ENCODE measurements around the gene OSBPL2.

Gene OSBPL2

GRCh38 chr20:62289131-62289530 lies 50.8 kb downstream of the OSBPL2 start:
- DNase-seq (ENCODE audit: insufficient read length, low spot score) (no peak), FAIRE-seq (no peak)
- no peak for TF ChIP-seq POLR2A (IDR thresholded peaks at IDR 0.05; ENCODE audit: low read depth, low read length)

- TF ChIP-seq POLR2A (IDR thresholded peaks at IDR 0.05; ENCODE audit: low read depth, low read length), result no peak
- FAIRE-seq (no peak), DNase-seq (ENCODE audit: insufficient read length, low spot score) (no peak)
These were observed 51.6 kb downstream of the OSBPL2 start for GRCh38 chr20:62289898-62290297.

- no peak for DNase-seq (ENCODE audit: insufficient read length, low spot score)
- no peak for TF ChIP-seq POLR2A (IDR thresholded peaks at IDR 0.05; ENCODE audit: low read depth, low read length)
- no peak for FAIRE-seq
These were observed 53.1 kb downstream of the OSBPL2 start for GRCh38 chr20:62291251-62292066.

DNA sequence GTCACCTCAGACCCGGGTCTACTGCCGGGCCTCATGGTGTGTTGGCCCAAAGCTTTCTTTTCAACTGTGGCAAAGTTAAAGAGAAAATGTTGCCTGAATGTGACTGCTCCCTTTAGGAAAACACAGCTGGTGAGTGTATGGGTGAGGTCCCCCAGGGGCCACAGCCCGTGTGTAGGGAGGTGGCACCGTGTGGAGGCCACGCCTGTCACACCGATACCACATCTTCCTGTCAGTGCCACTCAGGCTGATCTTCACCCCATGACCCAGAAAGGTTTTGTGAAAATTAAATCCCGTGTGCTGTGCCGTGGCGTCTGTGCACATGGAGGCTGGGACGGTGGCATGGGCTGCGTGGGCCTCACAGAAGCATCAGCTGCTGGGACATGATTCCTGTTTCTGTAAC lies 53.8 kb downstream of the OSBPL2 start:
- FAIRE-seq, result no peak
- TF ChIP-seq POLR2A (IDR thresholded peaks at IDR 0.05; ENCODE audit: low read depth, low read length), result no peak
- DNase-seq (ENCODE audit: insufficient read length, low spot score), result no peak

DNA sequence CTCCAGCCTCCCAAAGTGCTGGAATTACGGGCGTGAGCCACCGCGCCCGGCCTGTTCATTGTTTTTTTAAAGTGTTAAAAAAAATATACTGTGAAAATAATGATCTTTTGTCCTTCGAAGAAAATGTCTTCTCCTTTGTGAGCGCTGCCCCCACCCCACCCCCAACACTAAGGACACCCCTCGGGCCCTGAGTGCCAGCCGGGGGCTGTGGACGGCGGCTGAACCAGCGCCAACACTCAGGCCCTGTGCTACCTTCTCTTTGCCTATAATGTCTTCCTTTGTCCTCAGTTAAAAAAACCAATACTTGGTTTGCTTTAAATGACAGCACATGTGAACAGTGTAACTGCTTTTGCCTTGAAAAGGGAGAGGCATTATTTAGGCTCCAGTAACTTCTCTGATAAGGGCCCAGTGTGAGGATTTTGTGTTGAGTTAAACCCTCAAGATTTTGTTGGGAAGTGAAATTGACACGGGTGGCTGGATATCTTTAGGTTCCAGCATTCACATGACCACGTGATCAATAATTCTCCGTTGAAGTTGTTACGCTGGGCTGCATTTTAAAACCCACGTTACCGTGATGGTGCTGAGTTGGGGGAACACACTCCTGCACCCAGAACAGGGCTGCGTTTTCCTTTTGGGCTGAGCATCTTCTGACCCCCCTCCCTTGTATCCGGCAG lies 54.9 kb downstream of the OSBPL2 start:
- no peak for TF ChIP-seq POLR2A (IDR thresholded peaks at IDR 0.05; ENCODE audit: low read depth, low read length)
- no peak for FAIRE-seq

DNA sequence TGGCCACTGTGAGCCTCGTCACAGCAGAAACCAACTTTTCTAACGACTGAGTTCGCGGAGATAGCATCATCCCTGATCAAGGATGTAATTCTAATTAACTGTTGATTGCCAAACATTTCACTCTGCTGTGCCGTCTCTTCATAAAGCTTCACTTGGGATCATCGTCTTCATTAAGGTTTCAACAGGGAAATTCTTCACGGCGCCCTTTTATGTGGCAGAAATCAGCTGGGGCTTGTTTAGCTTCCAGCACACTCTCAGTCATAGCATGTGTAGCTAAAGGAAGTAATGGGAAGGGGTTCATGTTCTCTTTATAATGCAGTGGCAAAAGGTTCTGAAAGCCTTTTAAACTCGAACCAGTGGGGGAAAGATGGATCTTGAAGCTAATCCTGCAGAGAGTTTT lies 55.6 kb downstream of the OSBPL2 start:
- no peak for TF ChIP-seq POLR2A (IDR thresholded peaks at IDR 0.05; ENCODE audit: low read depth, low read length)
- no peak for FAIRE-seq

More for the DNA sequence above, 54.9 kb downstream of the OSBPL2 start:
- no peak for DNase-seq (ENCODE audit: insufficient read length, low spot score)

GRCh38 chr20:62294516-62294915 lies 56.2 kb downstream of the OSBPL2 start:
- DNase-seq (ENCODE audit: insufficient read length, low spot score) (no peak), FAIRE-seq (no peak)
- TF ChIP-seq POLR2A (IDR thresholded peaks at IDR 0.05; ENCODE audit: low read depth, low read length), result no peak

More for the DNA sequence above, 55.6 kb downstream of the OSBPL2 start:
- DNase-seq (ENCODE audit: insufficient read length, low spot score), result no peak

DNA sequence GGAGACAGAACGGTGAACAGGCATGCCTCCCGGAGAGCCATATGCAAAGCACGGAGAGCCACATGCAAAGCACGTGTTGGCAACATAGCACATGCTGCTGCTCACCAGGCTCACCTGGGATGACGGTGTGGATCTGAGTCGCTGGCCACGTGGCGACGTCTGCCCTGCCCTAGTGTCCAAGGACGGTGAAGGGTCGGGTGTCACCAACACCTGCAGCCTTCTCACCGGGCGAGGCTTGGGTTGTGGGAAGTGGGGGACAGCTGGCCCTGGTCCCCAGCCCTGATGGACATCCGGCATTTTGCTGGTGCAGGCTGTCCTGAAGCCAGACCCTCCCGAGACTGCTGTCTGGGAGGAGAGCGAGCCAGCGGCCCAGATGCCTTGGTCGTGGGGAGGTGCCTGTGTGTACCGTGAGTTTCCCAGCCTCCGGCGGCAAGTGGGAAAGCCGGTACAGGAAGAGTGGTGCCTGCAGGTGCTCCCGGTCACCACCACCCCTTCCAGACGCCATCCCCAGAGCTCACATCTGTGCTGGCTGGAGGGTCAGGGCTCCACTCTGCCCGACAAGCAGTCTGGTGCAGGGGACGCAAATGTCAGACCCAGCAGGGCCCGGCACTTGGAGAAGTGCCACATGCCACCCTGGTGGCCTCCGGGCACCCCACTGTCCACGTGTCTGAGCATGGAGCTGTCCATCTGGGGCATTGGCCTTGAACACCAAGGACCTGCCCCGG lies 58.6 kb downstream of the OSBPL2 start:
- no peak for DNase-seq (ENCODE audit: insufficient read length, low spot score)
- no peak for TF ChIP-seq POLR2A (IDR thresholded peaks at IDR 0.05; ENCODE audit: low read depth, low read length)
- FAIRE-seq, result no peak

- no peak for FAIRE-seq
- TF ChIP-seq POLR2A (IDR thresholded peaks at IDR 0.05; ENCODE audit: low read depth, low read length), result no peak
- DNase-seq (ENCODE audit: insufficient read length, low spot score), result no peak
These were observed 59.3 kb downstream of the OSBPL2 start for GRCh38 chr20:62297449-62298227.

DNA sequence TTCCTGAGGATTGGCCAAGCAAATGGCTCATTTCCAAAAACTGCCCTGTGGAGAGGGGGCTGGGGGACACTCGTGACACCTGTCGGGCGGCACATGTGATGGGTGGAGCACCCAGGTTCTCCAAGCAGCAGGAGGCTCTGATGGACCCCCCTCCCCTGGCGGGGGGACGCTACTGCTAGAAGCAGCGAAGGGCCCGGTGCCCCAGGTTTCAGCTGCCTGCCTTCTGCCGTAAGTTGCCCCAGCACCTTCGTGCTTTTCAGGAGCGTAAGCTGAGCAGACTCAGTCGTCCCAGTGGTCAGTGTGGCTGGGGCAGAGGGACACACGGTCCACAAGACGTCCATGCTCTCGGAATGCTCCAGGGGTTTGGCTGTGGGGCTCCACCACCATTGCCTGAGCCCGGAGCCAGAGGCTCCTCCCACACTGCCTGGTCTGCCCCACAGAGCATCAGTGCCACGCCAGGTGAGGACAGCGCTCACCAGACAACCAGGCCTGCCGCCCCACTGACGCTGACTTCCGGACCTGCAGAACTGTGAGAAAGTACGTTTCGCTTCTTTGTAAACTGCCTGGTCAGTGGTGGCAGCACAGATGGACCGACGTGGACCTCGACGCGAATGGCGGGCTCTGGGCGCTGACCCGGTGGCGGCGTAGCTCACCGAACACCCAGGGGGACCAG lies 60.4 kb downstream of the OSBPL2 start:
- no peak for TF ChIP-seq POLR2A (IDR thresholded peaks at IDR 0.05; ENCODE audit: low read depth, low read length)
- DNase-seq (ENCODE audit: insufficient read length, low spot score) (no peak), FAIRE-seq (no peak)

DNA sequence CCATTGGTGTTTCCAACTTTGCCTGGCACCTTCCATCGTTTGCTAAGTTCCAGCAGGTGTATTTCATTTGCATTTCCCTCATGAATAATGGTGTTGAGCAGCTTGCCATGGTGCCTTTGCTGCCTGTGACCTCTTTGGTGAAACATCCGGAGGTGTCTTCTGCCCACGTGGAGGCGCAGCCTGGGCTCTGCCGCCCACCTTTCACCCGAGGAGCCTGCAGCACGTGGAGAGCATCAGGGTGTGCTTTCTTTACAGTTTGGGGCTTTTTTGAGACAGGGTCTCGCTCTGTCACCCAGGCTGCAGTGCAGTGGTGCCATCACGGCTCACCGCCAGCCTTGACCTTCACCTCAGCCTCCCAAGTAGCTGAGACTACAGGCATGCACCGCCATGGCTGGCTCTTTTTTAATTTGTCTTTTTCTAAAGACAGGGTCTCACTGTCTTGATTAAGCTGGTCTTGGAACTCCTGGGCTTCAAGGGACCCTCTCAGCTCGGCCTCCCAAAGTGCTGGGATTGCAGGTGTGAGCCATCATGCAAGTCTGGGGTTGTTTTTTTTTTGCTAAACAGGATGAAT lies 61.4 kb downstream of the OSBPL2 start:
- no peak for TF ChIP-seq POLR2A (IDR thresholded peaks at IDR 0.05; ENCODE audit: low read depth, low read length)
- FAIRE-seq, result no peak
- DNase-seq (ENCODE audit: insufficient read length, low spot score), result no peak

DNA sequence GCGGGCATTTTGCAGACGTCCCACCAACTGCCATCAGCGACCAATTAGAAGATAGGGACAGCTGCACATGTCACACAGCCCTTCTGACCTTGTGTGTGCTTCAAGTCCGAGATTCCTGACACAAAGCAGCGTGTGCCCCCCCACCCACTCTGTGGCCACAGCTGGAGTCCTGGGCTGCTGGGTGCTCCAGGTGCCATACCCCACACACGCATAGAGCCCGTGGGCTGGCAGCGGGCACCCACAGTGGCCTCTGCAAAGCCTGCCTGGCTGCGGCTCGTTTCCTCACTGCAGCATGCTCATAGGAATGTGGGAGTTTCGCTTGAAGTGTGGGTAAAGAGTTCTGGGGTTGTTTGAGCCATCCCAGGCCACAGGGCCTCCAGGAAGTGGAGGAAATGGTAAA lies 62.0 kb downstream of the OSBPL2 start:
- DNase-seq (ENCODE audit: insufficient read length, low spot score) (no peak), FAIRE-seq (no peak)
- TF ChIP-seq POLR2A (IDR thresholded peaks at IDR 0.05; ENCODE audit: low read depth, low read length), result no peak
